CD8-positive, alpha-beta memory T cell (primary cell): ENCODE results near the gene DUS2. TPM values are rescaled to one million over a fixed set of nuclear protein-coding genes. Genes with fewer than 3 reads are reported as not detected.

Experiments
- CTCF ChIA-PET: fragments of 350-600 bp; sonication (Branson Sonifier 250); formaldehyde crosslinking; loops from one replicate; lab custom pipeline; 2021; ENCODE audit warnings: antibody characterized with exemption; lab: Charles Lee
- POLR2A ChIA-PET: fragments of 350-600 bp; sonication (Branson Sonifier 250); formaldehyde crosslinking; loops from one replicate; lab custom pipeline; 2021; ENCODE audit warnings: antibody characterized with exemption; lab: Charles Lee
- DNase-seq, 5 donors: peaks; one replicate each; pipeline versions ENCODE4 v3.0.0 to v3.0.0-alpha.2; 2020 to 2022; ENCODE audit warnings: mixed read lengths in 1 of 5
- H3K27ac ChIP-seq: one replicate; pipeline ENCODE4 v1.7.0; 2013; ENCODE audit warnings: low read depth, mild to moderate bottlenecking, low read length, moderate library complexity
- H3K27me3 ChIP-seq: 2 replicates; pipeline ENCODE4 v1.7.0; 2013; ENCODE audit warnings: low read length, mild to moderate bottlenecking; ENCODE audit not compliant: insufficient read depth, poor library complexity, severe bottlenecking
- H3K36me3 ChIP-seq: 2 replicates; pipeline ENCODE4 v1.7.0; 2013; ENCODE audit warnings: mild to moderate bottlenecking, low read length, moderate library complexity; ENCODE audit not compliant: insufficient read depth
- H3K4me1 ChIP-seq: 2 replicates; pipeline ENCODE4 v1.7.0; 2013; ENCODE audit warnings: mild to moderate bottlenecking, low read length, moderate library complexity; ENCODE audit not compliant: insufficient read depth
- H3K4me3 ChIP-seq: 2 replicates; pipeline ENCODE4 v1.7.0; 2013; ENCODE audit warnings: mild to moderate bottlenecking, low read length
- H3K9me3 ChIP-seq: 2 replicates; pipeline ENCODE4 v1.7.0; 2013; ENCODE audit warnings: mild to moderate bottlenecking, low read length
- H3K27ac Mint-ChIP-seq, 8 donors: one replicate each; pipeline ENCODE4 v1.8.0; 2020 to 2021; ENCODE audit warnings: mixed read lengths in 8 of 8, mild to moderate bottlenecking in 6 of 8, inconsistent platforms in 3 of 8, moderate library complexity in 3 of 8
- H3K27me3 Mint-ChIP-seq, 2 donors: one replicate each; pipeline ENCODE4 v1.8.0; 2020 to 2021; ENCODE audit warnings: mixed read lengths in 2 of 2, mild to moderate bottlenecking in 1 of 2, moderate library complexity in 1 of 2
- H3K36me3 Mint-ChIP-seq, 3 donors: one replicate each; pipeline ENCODE4 v1.8.0; 2020 to 2021; ENCODE audit warnings: mixed read lengths in 3 of 3, inconsistent platforms in 1 of 3, mild to moderate bottlenecking in 1 of 3
- H3K4me1 Mint-ChIP-seq, 3 donors: one replicate each; pipeline ENCODE4 v1.8.0; 2020 to 2021; ENCODE audit warnings: mixed read lengths in 3 of 3, inconsistent platforms in 1 of 3, mild to moderate bottlenecking in 1 of 3
- H3K4me3 Mint-ChIP-seq, 7 donors: one replicate each; pipeline ENCODE4 v1.8.0; 2020 to 2021; ENCODE audit warnings: mixed read lengths in 7 of 7, mild to moderate bottlenecking in 6 of 7, moderate library complexity in 4 of 7, inconsistent platforms in 2 of 7
- H3K9me3 Mint-ChIP-seq, 5 donors: one replicate each; pipeline ENCODE4 v1.8.0; 2020 to 2022; ENCODE audit warnings: mixed read lengths in 5 of 5, mild to moderate bottlenecking in 3 of 5, moderate library complexity in 2 of 5, inconsistent platforms in 1 of 5
- polyA plus RNA-seq: library from polyadenylated mRNA; unstranded; fragments of 300-500 nt; fragmentation: Illumina TruSeq; gene quantifications from one replicate; pipeline ENCODE4 v1.2.3, GENCODE V29; 2021
- total RNA-seq, 2 experiments: library from RNA; stranded (reverse); gene quantifications; one replicate each; pipeline ENCODE4 v1.2.3, GENCODE V29; 2021

The DUS2 gene
- total and polyA plus RNA-seq, 3 experiments from 2014 or later: 15.3 to 32.2 (median 31.3) TPM

GRCh38 chr16:68072038-68072695 lies 49.1 kb downstream of the DUS2 start:
- Mint-ChIP-seq H3K4me1 (peaks cover 83 to 89% (median 87%) of the 10 kb centered on the region in 3 donors), H3K36me3 (peaks cover 3 to 29% (median 4%) of the 10 kb centered on the region in 3 donors), H3K27me3 (no peaks in the 10 kb centered on the region), H3K27ac (peak overlapping the region in 4 of 8 donors; percentile 7 to 92 (median 70)), H3K9me3 (no peaks in the 10 kb centered on the region), H3K4me3 (peak overlapping the region in 3 of 7 donors; percentile 35 to 85 (median 62))
- Histone ChIP-seq H3K4me1 (peaks cover 76% of the 10 kb centered on the region), H3K27me3 (no peaks in the 10 kb centered on the region), H3K36me3 (no peaks in the 10 kb centered on the region), H3K9me3 (no peaks in the 10 kb centered on the region), H3K4me3 (peak overlapping the region; percentile 7), H3K27ac (no peak overlapping the region)
- DNase-seq: no peak
- POLR2A ChIA-PET: interaction anchor here (0.5 to 3.3 kb wide), 4 partner anchors 8 to 64 kb away, joined by 3 to 18 read pairs (median 7); partner anchors contain the start of gene NFATC3
- CTCF ChIA-PET: interaction anchor here (0.7 to 9.3 kb wide), 6 partner anchors 13 to 257 kb away, joined by 3 to 111 read pairs (median 8); partner anchors contain the start of gene NFATC3

- Histone ChIP-seq H3K9me3 (no peaks in the 10 kb centered on the region), H3K27me3 (no peaks in the 10 kb centered on the region), H3K36me3 (no peaks in the 10 kb centered on the region), H3K4me1 (peaks cover 85% of the 10 kb centered on the region), H3K27ac (no peak overlapping the region), H3K4me3 (peak overlapping the region; percentile 40)
- no peak for DNase-seq
- H3K27ac Mint-ChIP-seq: peak overlapping the region; percentile 81 to 99 (median 94)
- CTCF ChIA-PET: interaction anchor here (0.9 to 9.3 kb wide), 8 partner anchors 8 to 258 kb away, joined by 3 to 111 read pairs (median 6); partner anchors contain the start of gene NFATC3
- H3K36me3 Mint-ChIP-seq: peaks cover 4 to 32% (median 8%) of the 10 kb centered on the region in 3 donors
- peaks cover 88 to 90% (median 90%) of the 10 kb centered on the region in 3 donors for H3K4me1 Mint-ChIP-seq
- peak overlapping the region; percentile 51 to 91 (median 82) for H3K4me3 Mint-ChIP-seq
- no peaks in the 10 kb centered on the region for H3K9me3 Mint-ChIP-seq
- POLR2A ChIA-PET: interaction anchor here (0.6 to 3.5 kb wide), 2 partner anchors 11 to 150 kb away, joined by 3 to 31 read pairs; partner anchors contain the start of gene NFATC3
- H3K27me3 Mint-ChIP-seq: no peaks in the 10 kb centered on the region
Observed at GRCh38 chr16:68073902-68074760, 51.0 kb downstream of the DUS2 start.

GRCh38 chr16:68074850-68075555 lies 51.9 kb downstream of the DUS2 start:
- Histone ChIP-seq H3K36me3 (no peaks in the 10 kb centered on the region), H3K4me3 (peak overlapping the region; percentile 40), H3K27me3 (no peaks in the 10 kb centered on the region), H3K27ac (no peak overlapping the region), H3K9me3 (no peaks in the 10 kb centered on the region), H3K4me1 (peaks cover 85% of the 10 kb centered on the region)
- no peaks in the 10 kb centered on the region for H3K27me3 Mint-ChIP-seq
- peak overlapping the region; percentile 81 to 99 (median 94) for H3K27ac Mint-ChIP-seq
- H3K4me1 Mint-ChIP-seq: peaks cover 88 to 90% (median 90%) of the 10 kb centered on the region in 3 donors
- POLR2A ChIA-PET: interaction anchor here (0.6 to 3.5 kb wide), 2 partner anchors 10 to 149 kb away, joined by 3 to 31 read pairs; partner anchors contain the start of gene NFATC3
- CTCF ChIA-PET: interaction anchor here (0.9 to 9.3 kb wide), 8 partner anchors 9 to 258 kb away, joined by 3 to 111 read pairs (median 6); partner anchors contain the start of gene NFATC3
- peak overlapping the region; percentile 51 to 91 (median 82) for H3K4me3 Mint-ChIP-seq
- DNase-seq: peak; percentile 53 to 87 (median 69)
- H3K36me3 Mint-ChIP-seq: peaks cover 4 to 32% (median 8%) of the 10 kb centered on the region in 3 donors
- H3K9me3 Mint-ChIP-seq: no peaks in the 10 kb centered on the region

GRCh38 chr16:68075980-68076379 lies 52.9 kb downstream of the DUS2 start:
- no peak overlapping the region for H3K27ac ChIP-seq
- CTCF ChIA-PET: interaction anchor here (1.0 to 9.3 kb wide), 6 partner anchors 9 to 46 kb away, joined by 3 to 111 read pairs (median 10); partner anchors contain the start of gene NFATC3
- H3K4me3 ChIP-seq: no peak overlapping the region
- DNase-seq: no peak
- Mint-ChIP-seq H3K4me3 (peak overlapping the region in 5 of 7 donors; percentile 22 to 82 (median 77)), H3K27me3 (no peaks in the 10 kb centered on the region), H3K27ac (peak overlapping the region; percentile 42 to 96 (median 90)), H3K9me3 (no peaks in the 10 kb centered on the region), H3K36me3 (peaks cover 4 to 32% (median 8%) of the 10 kb centered on the region in 3 donors), H3K4me1 (peaks cover 86 to 89% (median 89%) of the 10 kb centered on the region in 3 donors)
- POLR2A ChIA-PET: interaction anchor here (3.5 kb wide), 1 partner anchor 9 kb away, joined by 31 read pairs; the partner anchor contains the start of gene NFATC3
- peaks cover 85% of the 10 kb centered on the region for H3K4me1 ChIP-seq
- H3K9me3 ChIP-seq: no peaks in the 10 kb centered on the region
- no peaks in the 10 kb centered on the region for H3K27me3 ChIP-seq
- no peaks in the 10 kb centered on the region for H3K36me3 ChIP-seq

GRCh38 chr16:68076560-68076959 lies 53.5 kb downstream of the DUS2 start:
- Histone ChIP-seq H3K4me3 (no peak overlapping the region), H3K4me1 (peaks cover 85% of the 10 kb centered on the region), H3K9me3 (no peaks in the 10 kb centered on the region), H3K27ac (no peak overlapping the region), H3K27me3 (no peaks in the 10 kb centered on the region), H3K36me3 (no peaks in the 10 kb centered on the region)
- H3K27ac Mint-ChIP-seq: peak overlapping the region in 7 of 8 donors; percentile 29 to 78 (median 60)
- peaks cover 4 to 29% (median 8%) of the 10 kb centered on the region in 3 donors for H3K36me3 Mint-ChIP-seq
- H3K4me1 Mint-ChIP-seq: peaks cover 86 to 89% (median 89%) of the 10 kb centered on the region in 3 donors
- ChIA-PET CTCF (interaction anchor here (0.7 to 9.3 kb wide), 6 partner anchors 8 to 68 kb away, joined by 3 to 111 read pairs (median 10); partner anchors contain the start of gene NFATC3), POLR2A (interaction anchor here (0.7 to 3.5 kb wide), 2 partner anchors 8 to 1518 kb away, joined by 3 to 31 read pairs; partner anchors contain the start of gene NFATC3)
- no peaks in the 10 kb centered on the region for H3K27me3 Mint-ChIP-seq
- H3K9me3 Mint-ChIP-seq: no peaks in the 10 kb centered on the region
- peak overlapping the region in 5 of 7 donors; percentile 6 to 82 (median 32) for H3K4me3 Mint-ChIP-seq
- no peak for DNase-seq

- Histone ChIP-seq H3K4me1 (peaks cover 85% of the 10 kb centered on the region), H3K36me3 (no peaks in the 10 kb centered on the region), H3K27me3 (no peaks in the 10 kb centered on the region), H3K9me3 (no peaks in the 10 kb centered on the region), H3K4me3 (no peak overlapping the region), H3K27ac (peak overlapping the region; percentile 77)
- H3K4me1 Mint-ChIP-seq: peaks cover 87 to 89% (median 89%) of the 10 kb centered on the region in 3 donors
- H3K9me3 Mint-ChIP-seq: no peaks in the 10 kb centered on the region
- H3K27me3 Mint-ChIP-seq: no peaks in the 10 kb centered on the region
- H3K4me3 Mint-ChIP-seq: peak overlapping the region in 6 of 7 donors; percentile 16 to 80 (median 37)
- no peak for DNase-seq
- CTCF ChIA-PET: interaction anchor here (8.5 kb wide), 1 partner anchor 12 kb away, joined by 91 read pairs; no protein-coding TSS in a partner anchor
- peaks cover 4 to 24% (median 8%) of the 10 kb centered on the region in 3 donors for H3K36me3 Mint-ChIP-seq
- POLR2A ChIA-PET: interaction anchor here (3.1 kb wide), 1 partner anchor 8 kb away, joined by 18 read pairs; no protein-coding TSS in a partner anchor
- H3K27ac Mint-ChIP-seq: peak overlapping the region; percentile 39 to 94 (median 74)
Observed at GRCh38 chr16:68077866-68078700, 55.0 kb downstream of the DUS2 start.
